ENCODE measurements around the gene SP3. TPM values are rescaled to one million over a fixed set of nuclear protein-coding genes. Genes with fewer than 3 reads are reported as not detected.

Gene SP3
- total and polyA plus RNA-seq, 9 of the 15 experiments (the other 6 are each of a cell fraction or from before 2014, with no cell fraction given), result 12.0 to 106 (median 74.9) TPM

DNA sequence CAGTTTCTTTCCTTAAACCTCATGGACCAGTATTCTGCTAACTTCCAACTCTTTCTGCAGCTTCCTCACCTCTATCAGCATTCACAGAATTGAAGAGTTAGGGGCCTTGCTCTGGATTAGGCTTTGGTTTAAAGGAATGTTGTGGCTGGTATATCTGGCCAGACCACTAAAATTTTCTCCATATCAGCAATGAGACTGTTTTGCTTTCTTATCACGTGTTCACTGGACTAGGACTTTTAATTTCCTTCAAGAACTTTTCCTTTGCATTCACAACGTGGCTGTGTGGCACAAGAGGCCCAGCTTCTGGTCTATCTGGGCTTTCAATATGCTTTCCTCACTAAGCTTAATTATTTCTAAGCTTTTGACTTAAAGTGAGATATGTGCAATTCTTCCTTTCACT, 33.4 kb downstream of the SP3 start:
- no peak for TF ChIP-seq ELK3 (CRISPR knock-in tag; IDR thresholded peaks at IDR 0.05)
- no peak for TF ChIP-seq TAF1 (IDR thresholded peaks at IDR 0.05; ENCODE audit: control insufficient read depth, extremely low read depth, insufficient read depth, low read length, severe bottlenecking)
- TF ChIP-seq LARP7 (IDR thresholded peaks at IDR 0.05), result no peak
- TF ChIP-seq, protein P1, sequence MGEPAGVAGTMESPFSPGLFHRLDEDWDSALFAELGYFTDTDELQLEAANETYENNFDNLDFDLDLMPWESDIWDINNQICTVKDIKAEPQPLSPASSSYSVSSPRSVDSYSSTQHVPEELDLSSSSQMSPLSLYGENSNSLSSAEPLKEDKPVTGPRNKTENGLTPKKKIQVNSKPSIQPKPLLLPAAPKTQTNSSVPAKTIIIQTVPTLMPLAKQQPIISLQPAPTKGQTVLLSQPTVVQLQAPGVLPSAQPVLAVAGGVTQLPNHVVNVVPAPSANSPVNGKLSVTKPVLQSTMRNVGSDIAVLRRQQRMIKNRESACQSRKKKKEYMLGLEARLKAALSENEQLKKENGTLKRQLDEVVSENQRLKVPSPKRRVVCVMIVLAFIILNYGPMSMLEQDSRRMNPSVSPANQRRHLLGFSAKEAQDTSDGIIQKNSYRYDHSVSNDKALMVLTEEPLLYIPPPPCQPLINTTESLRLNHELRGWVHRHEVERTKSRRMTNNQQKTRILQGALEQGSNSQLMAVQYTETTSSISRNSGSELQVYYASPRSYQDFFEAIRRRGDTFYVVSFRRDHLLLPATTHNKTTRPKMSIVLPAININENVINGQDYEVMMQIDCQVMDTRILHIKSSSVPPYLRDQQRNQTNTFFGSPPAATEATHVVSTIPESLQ (CRISPR knock-in tag; IDR thresholded peaks at IDR 0.05), result no peak
- TF ChIP-seq SOX6 (IDR thresholded peaks at IDR 0.05), result no peak
- no peak for TF ChIP-seq BHLHE40 (IDR thresholded peaks at IDR 0.05; ENCODE audit: low read length)
- no peak for TF ChIP-seq MLLT1 (IDR thresholded peaks at IDR 0.05)
- TF ChIP-seq CAMTA2 (CRISPR knock-in tag; conservative IDR thresholded peaks at IDR 0.05), result no peak
- TF ChIP-seq BRD9 (IDR thresholded peaks at IDR 0.05; ENCODE audit: low read depth, partially characterized antibody), result no peak
- no peak for TF ChIP-seq ZNF584 (CRISPR knock-in tag; IDR thresholded peaks at IDR 0.05; ENCODE audit: low read depth)
- no peak for TF ChIP-seq ZFX (CRISPR knock-in tag; IDR thresholded peaks at IDR 0.05)
- TF ChIP-seq SNAPC5 (CRISPR knock-in tag; IDR thresholded peaks at IDR 0.05), result no peak
- no peak for TF ChIP-seq L3MBTL2 (IDR thresholded peaks at IDR 0.05)
- no peak for TF ChIP-seq CTBP1 (IDR thresholded peaks at IDR 0.05; ENCODE audit: borderline replicate concordance)
- TF ChIP-seq EHMT2 (IDR thresholded peaks at IDR 0.05), result no peak
- 23% methylated on average over 2 of the region's 2 CpGs for WGBS (ENCODE audit: insufficient coverage, low coverage, missing lambda C conversion rate)
- Histone ChIP-seq H3K4me1 (replicated peaks in 1 of 2; ENCODE audit: control insufficient read depth in 2 of 2, insufficient read depth in 2 of 2, low read length in 2 of 2) (no peaks in the 10 kb centered on the region; a peak in 1 of 5 replicates), H3K9me1 (ENCODE audit: control insufficient read depth, insufficient read depth, low read length) (no peaks in the 10 kb centered on the region), H3K9me3 (replicated peaks; ENCODE audit: control insufficient read depth, insufficient read depth, low read depth, low read length) (no peaks in the 10 kb centered on the region), H3K27ac (ENCODE audit: extremely low read depth, low read depth, low read length) (no peak overlapping the region), H3K4me3 (no peak overlapping the region), H3K4me2 (ENCODE audit: insufficient read depth, low read length) (no peak overlapping the region), H3K9ac (ENCODE audit: insufficient read depth in 1 of 2, low read depth in 2 of 2, low read length in 2 of 2) (no peak overlapping the region), H3K36me3 (ENCODE audit: control insufficient read depth, insufficient read depth, low read length) (peaks cover 43% of the 10 kb centered on the region; the same call in 2 of the 3 replicates), H2AFZ (ENCODE audit: low read depth, low read length) (no peak overlapping the region), H3K27me3 (ENCODE audit: control insufficient read depth in 2 of 2, insufficient read depth in 2 of 2, low read length in 2 of 2) (no peaks in the 10 kb centered on the region), H4K20me1 (replicated peaks; ENCODE audit: control insufficient read depth, insufficient read depth, low read length) (no peaks in the 10 kb centered on the region; the same call in 1 of the 2 replicates), H3K79me2 (ENCODE audit: control insufficient read depth, insufficient read depth, low read length) (peaks cover 97% of the 10 kb centered on the region)
- DNase-seq (ENCODE audit: extremely low read depth in 1 of 4, low spot score in 3 of 4) (no peak), ATAC-seq (no peak), FAIRE-seq (no peak)
- ChIA-PET CTCF (ENCODE audit: low intra/inter-chr PET ratio) (no interaction called here), POLR2A (interaction anchor here (1.3 kb wide), 1 partner anchor 16 kb away, joined by 3 read pairs; no protein-coding TSS in a partner anchor)
- BruUV-seq (replicated peaks), result no TSS peak
- in situ Hi-C loops (cut with MboI) (no loop called here), intact Hi-C loops (cut with micrococcal nuclease) (no loop called here)

Data from K562 (cell line).